Measurements from ENCODE around the gene GTF2A1.

GRCh38 chr14:81176241-81176640, 44.5 kb downstream of the GTF2A1 start:
- TF ChIP-seq EZH2 (IDR thresholded peaks at IDR 0.05; ENCODE audit: insufficient read depth, poor library complexity, severe bottlenecking) (no peak), EZH2phosphoT487 (IDR thresholded peaks at IDR 0.05; ENCODE audit: insufficient read depth, low read depth) (no peak)
